SK-N-SH (cell line): ENCODE data around the gene GALNT18.

Source experiments
- CHD2 ChIP-seq: fragments of 150-350 bp; IDR thresholded peaks from 2 replicates; pipeline ENCODE4 v1.6.1; 2018; ENCODE audit warnings: low read length; ENCODE audit not compliant: partially characterized antibody
- EP300 ChIP-seq, 2 experiments: IDR thresholded peaks; 2 replicates each; pipeline versions ENCODE4 v1.4.0 to v1.6.1; 2012; ENCODE audit warnings: borderline replicate concordance in 1 of 2, low read depth in 1 of 2, low read length in 1 of 2
- MEF2A ChIP-seq: IDR thresholded peaks from 2 replicates; pipeline ENCODE4 v1.4.0; 2012; ENCODE audit warnings: low read depth, borderline replicate concordance
- PBX3 ChIP-seq: IDR thresholded peaks from 2 replicates; pipeline ENCODE4; 2012
- POLR2AphosphoS5 ChIP-seq: IDR thresholded peaks from 2 replicates; pipeline ENCODE4 v1.6.1; 2012; ENCODE audit warnings: low read depth, low read length
- REST ChIP-seq: IDR thresholded peaks from 2 replicates; pipeline ENCODE4 v1.6.1; 2012; ENCODE audit warnings: mild to moderate bottlenecking, low read depth, low read length, moderate library complexity
- SMC3 ChIP-seq: IDR thresholded peaks from 2 replicates; pipeline ENCODE4 v1.6.1; 2012; ENCODE audit warnings: low read depth, low read length, improper control_type of control experiment
- TF ChIP-seq, protein P1 (sequence below): fragments of 200-600 bp; sonication (generic); IDR thresholded peaks from 2 replicates; pipeline ENCODE4 v1.6.1; 2017; ENCODE audit warnings: antibody characterized with exemption, mild to moderate bottlenecking, moderate library complexity
- TF ChIP-seq, protein P2 (sequence below): fragments of 150-350 bp; IDR thresholded peaks from 2 replicates; pipeline ENCODE4 v1.6.1; 2017; ENCODE audit warnings: antibody characterized with exemption, low read length, low read depth, borderline replicate concordance

GRCh38 chr11:11236498-11237059 is 385.2 kb downstream of the GALNT18 start:
- TF ChIP-seq POLR2AphosphoS5 = no peak
- TF ChIP-seq, protein P1, sequence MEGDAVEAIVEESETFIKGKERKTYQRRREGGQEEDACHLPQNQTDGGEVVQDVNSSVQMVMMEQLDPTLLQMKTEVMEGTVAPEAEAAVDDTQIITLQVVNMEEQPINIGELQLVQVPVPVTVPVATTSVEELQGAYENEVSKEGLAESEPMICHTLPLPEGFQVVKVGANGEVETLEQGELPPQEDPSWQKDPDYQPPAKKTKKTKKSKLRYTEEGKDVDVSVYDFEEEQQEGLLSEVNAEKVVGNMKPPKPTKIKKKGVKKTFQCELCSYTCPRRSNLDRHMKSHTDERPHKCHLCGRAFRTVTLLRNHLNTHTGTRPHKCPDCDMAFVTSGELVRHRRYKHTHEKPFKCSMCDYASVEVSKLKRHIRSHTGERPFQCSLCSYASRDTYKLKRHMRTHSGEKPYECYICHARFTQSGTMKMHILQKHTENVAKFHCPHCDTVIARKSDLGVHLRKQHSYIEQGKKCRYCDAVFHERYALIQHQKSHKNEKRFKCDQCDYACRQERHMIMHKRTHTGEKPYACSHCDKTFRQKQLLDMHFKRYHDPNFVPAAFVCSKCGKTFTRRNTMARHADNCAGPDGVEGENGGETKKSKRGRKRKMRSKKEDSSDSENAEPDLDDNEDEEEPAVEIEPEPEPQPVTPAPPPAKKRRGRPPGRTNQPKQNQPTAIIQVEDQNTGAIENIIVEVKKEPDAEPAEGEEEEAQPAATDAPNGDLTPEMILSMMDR = no peak
- TF ChIP-seq, protein P2, sequence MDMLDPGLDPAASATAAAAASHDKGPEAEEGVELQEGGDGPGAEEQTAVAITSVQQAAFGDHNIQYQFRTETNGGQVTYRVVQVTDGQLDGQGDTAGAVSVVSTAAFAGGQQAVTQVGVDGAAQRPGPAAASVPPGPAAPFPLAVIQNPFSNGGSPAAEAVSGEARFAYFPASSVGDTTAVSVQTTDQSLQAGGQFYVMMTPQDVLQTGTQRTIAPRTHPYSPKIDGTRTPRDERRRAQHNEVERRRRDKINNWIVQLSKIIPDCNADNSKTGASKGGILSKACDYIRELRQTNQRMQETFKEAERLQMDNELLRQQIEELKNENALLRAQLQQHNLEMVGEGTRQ = no peak
- no peak for TF ChIP-seq CHD2
- no peak for TF ChIP-seq REST
- TF ChIP-seq PBX3 = no peak
- no peak for TF ChIP-seq MEF2A
- TF ChIP-seq EP300 (IDR thresholded peaks at IDR 0.05; ENCODE audit: borderline replicate concordance in 1 of 2, low read depth in 1 of 2, low read length in 1 of 2) = no peak
- TF ChIP-seq SMC3 = no peak
